Neuronal stem cell (in vitro differentiated cells): ENCODE measurements around the gene MACROD2.

ENCODE experiments used
- DNase-seq: peaks from one replicate; pipeline ENCODE4 v3.0.0-alpha.2; 2013; ENCODE audit warnings: low spot score
- H2AFZ ChIP-seq: one replicate; pipeline ENCODE4 v1.6.1; 2013; ENCODE audit warnings: mild to moderate bottlenecking, low read length, inconsistent platforms
- H2AK5ac ChIP-seq: 2 replicates; pipeline ENCODE4 v1.6.1; 2013; ENCODE audit warnings: low read depth, mild to moderate bottlenecking, inconsistent platforms, low read length, moderate library complexity, mixed read lengths
- H2BK120ac ChIP-seq: 2 replicates; pipeline ENCODE4 v1.6.1; 2013; ENCODE audit warnings: low read depth, mild to moderate bottlenecking, inconsistent platforms, low read length, moderate library complexity, mixed read lengths
- H2BK12ac ChIP-seq: one replicate; pipeline ENCODE4 v1.6.1; 2013; ENCODE audit warnings: low read length, inconsistent platforms
- H2BK15ac ChIP-seq: 2 replicates; pipeline ENCODE4 v1.6.1; 2013; ENCODE audit warnings: mild to moderate bottlenecking, low read length, inconsistent platforms, mixed read lengths
- H2BK5ac ChIP-seq: one replicate; pipeline ENCODE4 v1.6.1; 2013; ENCODE audit warnings: inconsistent platforms, mild to moderate bottlenecking, low read length, moderate library complexity
- H3K14ac ChIP-seq: one replicate; pipeline ENCODE4 v1.6.1; 2013; ENCODE audit warnings: low read length, inconsistent platforms
- H3K18ac ChIP-seq: 2 replicates; pipeline ENCODE4 v1.6.1; 2013; ENCODE audit warnings: low read length, inconsistent platforms
- H3K23ac ChIP-seq: 2 replicates; pipeline ENCODE4 v1.6.1; 2013; ENCODE audit warnings: low read depth, mild to moderate bottlenecking, mixed read lengths, low read length, inconsistent platforms; ENCODE audit not compliant: poor library complexity
- H3K27ac ChIP-seq: replicated peaks from 3 replicates; pipeline ENCODE4 v1.5.1; 2013; ENCODE audit warnings: low read length, inconsistent platforms
- H3K27me3 ChIP-seq, 3 experiments: 2 replicates each; pipeline ENCODE4 v1.6.1; 2013; ENCODE audit warnings: low read length in 3 of 3, mild to moderate bottlenecking in 2 of 3, inconsistent platforms in 1 of 3, low read depth in 1 of 3, mixed read lengths in 1 of 3, moderate library complexity in 1 of 3; ENCODE audit not compliant: control insufficient read depth in 3 of 3, insufficient read depth in 3 of 3
- H3K36me3 ChIP-seq, 2 donors: replicated peaks in 1 of 2; 2 replicates each; pipeline ENCODE4 v1.6.1; 2013; ENCODE audit warnings: low read length in 2 of 2; ENCODE audit not compliant: control insufficient read depth in 2 of 2, insufficient read depth in 2 of 2
- H3K4ac ChIP-seq: 2 replicates; pipeline ENCODE4 v1.6.1; 2013; ENCODE audit warnings: inconsistent platforms, mild to moderate bottlenecking, low read length, moderate library complexity
- H3K4me1 ChIP-seq, 2 donors: 1 replicate in 1 of 2; 2 replicates in 1 of 2; pipeline ENCODE4 v1.6.1; 2013; ENCODE audit warnings: low read length in 2 of 2, low read depth in 1 of 2; ENCODE audit not compliant: control insufficient read depth in 2 of 2, insufficient read depth in 1 of 2
- H3K4me2 ChIP-seq: one replicate; pipeline ENCODE4 v1.6.1; 2013; ENCODE audit warnings: mild to moderate bottlenecking, low read length, inconsistent platforms; ENCODE audit not compliant: insufficient read depth, poor library complexity, severe bottlenecking
- H3K4me3 ChIP-seq, 2 donors: 2 replicates each; pipeline ENCODE4 v1.5.1; 2013; ENCODE audit warnings: low read length in 2 of 2, mild to moderate bottlenecking in 2 of 2, inconsistent platforms in 1 of 2, moderate library complexity in 1 of 2
- H3K79me1 ChIP-seq: one replicate; pipeline ENCODE4 v1.6.1; 2013; ENCODE audit warnings: low read depth, mild to moderate bottlenecking, inconsistent platforms, low read length, moderate library complexity
- H3K9ac ChIP-seq: one replicate; pipeline ENCODE4 v1.6.1; 2013; ENCODE audit warnings: mild to moderate bottlenecking, low read depth, low read length, inconsistent platforms; ENCODE audit not compliant: poor library complexity
- H3K9me3 ChIP-seq, 2 donors: replicated peaks in 1 of 2; 2 replicates each; pipeline versions ENCODE3 to v1.6.1; 2013; ENCODE audit warnings: low read length in 2 of 2, mild to moderate bottlenecking in 2 of 2, inconsistent platforms in 1 of 2, low read depth in 1 of 2, mixed read lengths in 1 of 2, moderate library complexity in 1 of 2; ENCODE audit not compliant: control insufficient read depth in 2 of 2, insufficient read depth in 1 of 2
- H4K8ac ChIP-seq: one replicate; pipeline ENCODE4 v1.6.1; 2013; ENCODE audit warnings: low read depth, mild to moderate bottlenecking, inconsistent platforms, low read length, moderate library complexity
- H4K91ac ChIP-seq: one replicate; pipeline ENCODE4 v1.6.1; 2013; ENCODE audit warnings: low read length, low read depth, mild to moderate bottlenecking, inconsistent platforms; ENCODE audit not compliant: poor library complexity
- WGBS, 2 donors: extraction: QIAGEN DNeasy Blood & Tissue Kit; methylation state at CpG; one replicate each; pipeline ENCODE4 v1.1.7; 2013; ENCODE audit warnings: missing lambda C conversion rate in 2 of 2, mixed read lengths in 1 of 2; ENCODE audit not compliant: insufficient read length in 2 of 2, insufficient replicate concordance in 1 of 2; ENCODE audit errors: extremely low coverage in 2 of 2; 5-methylcytosine and 5-hydroxymethylcytosine counted together

The MACROD2 gene

DNA sequence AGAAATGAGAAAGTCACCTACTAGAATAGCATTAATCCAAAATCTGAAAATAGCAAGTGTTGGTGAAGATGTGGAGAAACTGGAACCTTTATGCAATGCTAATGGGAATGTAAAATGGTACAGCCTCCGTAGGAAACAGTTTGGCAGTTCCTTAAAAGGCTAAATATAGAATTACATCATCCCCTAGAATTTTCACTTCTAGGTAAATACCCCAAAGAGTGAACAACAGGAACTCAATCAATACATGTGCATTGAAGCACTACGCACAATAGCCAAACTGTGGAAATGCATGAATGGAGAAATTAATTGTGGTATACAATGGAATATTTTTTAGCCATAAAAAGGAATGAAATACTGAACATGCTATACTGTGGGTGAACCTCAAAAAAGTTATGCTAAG, 1324.1 kb downstream of the MACROD2 start:
- Histone ChIP-seq H4K91ac (no peak overlapping the region), H3K9ac (no peak overlapping the region), H4K8ac (no peak overlapping the region), H3K4ac (no peak overlapping the region), H3K79me1 (no peaks in the 10 kb centered on the region), H3K27ac (no peak overlapping the region), H3K23ac (no peak overlapping the region), H3K36me3 (no peaks in the 10 kb centered on the region), H2AK5ac (no peak overlapping the region), H2BK120ac (no peak overlapping the region), H2BK15ac (no peak overlapping the region), H3K27me3 (no peaks in the 10 kb centered on the region), H3K18ac (no peak overlapping the region), H3K4me1 (no peaks in the 10 kb centered on the region), H2BK12ac (no peak overlapping the region), H2BK5ac (no peak overlapping the region), H2AFZ (no peak overlapping the region), H3K9me3 (peaks cover 0 to 3% of the 10 kb centered on the region in 2 donors), H3K14ac (no peak overlapping the region), H3K4me3 (no peak overlapping the region), H3K4me2 (no peak overlapping the region)
- DNase-seq, result no peak
- no CpG with 5 or more reads among the region's 2 CpGs for WGBS, 2 donors

GRCh38 chr20:15320941-15321340, 1325.6 kb downstream of the MACROD2 start:
- Histone ChIP-seq H3K4me2 (no peak overlapping the region), H4K8ac (no peak overlapping the region), H3K27ac (no peak overlapping the region), H2BK12ac (no peak overlapping the region), H3K18ac (no peak overlapping the region), H3K14ac (no peak overlapping the region), H3K9me3 (peaks cover 0 to 3% of the 10 kb centered on the region in 2 donors), H3K23ac (no peak overlapping the region), H3K4me3 (no peak overlapping the region), H2AFZ (no peak overlapping the region), H3K4ac (no peak overlapping the region), H3K27me3 (no peaks in the 10 kb centered on the region), H2BK120ac (no peak overlapping the region), H4K91ac (no peak overlapping the region), H2BK5ac (no peak overlapping the region), H3K79me1 (no peaks in the 10 kb centered on the region), H2BK15ac (no peak overlapping the region), H3K36me3 (no peaks in the 10 kb centered on the region), H3K9ac (no peak overlapping the region), H3K4me1 (no peaks in the 10 kb centered on the region), H2AK5ac (no peak overlapping the region)
- no CpG with 5 or more reads among the region's 2 CpGs for WGBS, 2 donors
- no peak for DNase-seq

GRCh38 chr20:15327123-15327522, 1331.8 kb downstream of the MACROD2 start:
- Histone ChIP-seq H3K79me1 (no peaks in the 10 kb centered on the region), H2AFZ (no peak overlapping the region), H3K4me1 (no peaks in the 10 kb centered on the region), H3K36me3 (no peaks in the 10 kb centered on the region), H3K18ac (no peak overlapping the region), H3K4ac (no peak overlapping the region), H3K23ac (no peak overlapping the region), H4K8ac (no peak overlapping the region), H3K9me3 (no peaks in the 10 kb centered on the region), H2BK15ac (no peak overlapping the region), H2BK12ac (no peak overlapping the region), H3K27me3 (no peaks in the 10 kb centered on the region), H3K27ac (no peak overlapping the region), H2BK120ac (no peak overlapping the region), H3K14ac (no peak overlapping the region), H3K9ac (no peak overlapping the region), H3K4me3 (no peak overlapping the region), H2BK5ac (no peak overlapping the region), H3K4me2 (no peak overlapping the region), H2AK5ac (no peak overlapping the region), H4K91ac (no peak overlapping the region)
- WGBS, 2 donors, result no CpG with 5 or more reads among the region's 4 CpGs
- DNase-seq, result no peak

GRCh38 chr20:15328084-15328483, 1332.8 kb downstream of the MACROD2 start:
- H3K4ac ChIP-seq, result no peak overlapping the region
- no peak overlapping the region for H3K9ac ChIP-seq
- no peaks in the 10 kb centered on the region for H3K9me3 ChIP-seq
- no peak overlapping the region for H2AFZ ChIP-seq
- H3K27ac ChIP-seq, result no peak overlapping the region
- H3K4me2 ChIP-seq, result no peak overlapping the region
- H3K36me3 ChIP-seq, result no peaks in the 10 kb centered on the region
- no peak overlapping the region for H3K18ac ChIP-seq
- no peak overlapping the region for H3K4me3 ChIP-seq
- H4K8ac ChIP-seq, result no peak overlapping the region
- no peak overlapping the region for H2BK15ac ChIP-seq
- H3K79me1 ChIP-seq, result no peaks in the 10 kb centered on the region
- H3K23ac ChIP-seq, result no peak overlapping the region
- no peak overlapping the region for H2BK120ac ChIP-seq
- no peak overlapping the region for H2AK5ac ChIP-seq
- no peak overlapping the region for H2BK5ac ChIP-seq
- no peaks in the 10 kb centered on the region for H3K4me1 ChIP-seq
- H4K91ac ChIP-seq, result no peak overlapping the region
- no peak overlapping the region for H2BK12ac ChIP-seq
- no CpG with 5 or more reads among the region's 1 CpG for WGBS, 2 donors
- H3K27me3 ChIP-seq, result no peaks in the 10 kb centered on the region
- no peak for DNase-seq
- no peak overlapping the region for H3K14ac ChIP-seq
